HG02852 (cell line): ENCODE results near the gene ERI2.
"Not testable (repeated sequence)": the region's sequence is repeated elsewhere in the genome, so short reads cannot be mapped to it uniquely, and the experiment has no call there.

Experiments
- ATAC-seq: cut with Tn5 transposase; IDR thresholded peaks from one replicate; pipeline ENCODE4 v1.9.1; 2021; ENCODE audit warnings: mild to moderate bottlenecking, moderate library complexity; ENCODE audit not compliant: unreplicated experiment

The ERI2 gene

DNA sequence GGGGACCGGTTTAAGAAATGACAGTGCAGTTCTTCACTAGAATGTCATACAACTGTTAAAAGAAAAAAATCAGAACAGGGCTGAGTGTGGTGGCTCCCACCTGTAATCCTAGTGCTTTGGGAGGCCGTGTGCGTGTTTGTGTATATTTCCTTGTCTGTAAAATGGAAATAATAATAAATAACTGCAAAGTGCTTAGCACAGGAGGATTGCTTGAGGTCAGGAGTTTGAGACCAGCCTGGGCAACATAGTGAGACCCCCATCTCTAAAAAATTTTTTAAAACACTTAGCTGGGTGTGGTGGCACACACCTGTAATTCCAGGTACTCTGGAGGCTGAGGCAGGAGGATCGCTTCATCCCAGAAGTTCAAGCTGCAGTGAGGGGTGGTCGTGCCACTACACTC, 40.0 kb downstream of the ERI2 start:
- ATAC-seq = no peak

DNA sequence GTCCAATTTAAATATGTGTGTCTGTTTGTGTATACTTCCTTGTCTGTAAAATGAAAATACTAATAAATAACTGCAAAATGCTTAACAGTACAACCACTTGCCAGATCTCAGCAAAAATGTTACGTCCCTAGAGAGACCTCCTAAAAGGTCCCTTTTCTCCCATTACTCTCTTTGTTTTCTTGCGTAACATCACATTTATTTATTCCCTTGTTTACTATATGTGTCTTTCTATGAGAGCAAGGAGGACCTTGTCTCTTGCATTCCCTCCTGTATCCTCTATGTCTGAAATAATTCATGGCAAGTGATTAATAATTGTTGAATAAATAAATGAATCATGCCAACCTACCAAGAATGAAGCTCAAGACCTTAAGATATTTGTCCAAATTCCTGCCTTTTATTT, 40.5 kb downstream of the ERI2 start:
- no peak for ATAC-seq

DNA sequence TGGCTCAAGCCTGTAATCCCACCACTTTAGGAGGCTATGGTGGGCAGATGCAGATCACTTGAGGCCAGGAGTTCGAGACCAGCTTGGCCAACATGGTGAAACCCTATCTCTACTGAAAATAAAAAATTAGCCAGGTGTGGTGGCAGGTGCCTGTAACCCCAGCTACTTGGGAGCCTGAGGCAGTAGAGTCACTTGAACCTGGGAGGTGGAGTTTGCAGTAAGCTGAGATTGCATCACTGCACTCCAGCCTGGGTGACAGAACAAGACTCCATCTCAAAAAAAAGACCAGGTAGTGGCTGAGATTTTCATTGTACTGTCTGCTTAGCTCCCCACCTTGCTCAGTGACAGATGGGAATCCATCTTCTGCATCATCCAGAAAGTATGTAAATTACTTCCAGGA, 41.8 kb downstream of the ERI2 start:
- not testable (repeated sequence) for ATAC-seq

GRCh38 chr16:20763461-20764232, 42.6 kb downstream of the ERI2 start, which contains the start of gene ACSM3:
ACSM3 (plus strand) TSS chr16:20764014; CDS start chr16:20770035, 6,021 bp downstream.
- peak; percentile 97 for ATAC-seq

DNA sequence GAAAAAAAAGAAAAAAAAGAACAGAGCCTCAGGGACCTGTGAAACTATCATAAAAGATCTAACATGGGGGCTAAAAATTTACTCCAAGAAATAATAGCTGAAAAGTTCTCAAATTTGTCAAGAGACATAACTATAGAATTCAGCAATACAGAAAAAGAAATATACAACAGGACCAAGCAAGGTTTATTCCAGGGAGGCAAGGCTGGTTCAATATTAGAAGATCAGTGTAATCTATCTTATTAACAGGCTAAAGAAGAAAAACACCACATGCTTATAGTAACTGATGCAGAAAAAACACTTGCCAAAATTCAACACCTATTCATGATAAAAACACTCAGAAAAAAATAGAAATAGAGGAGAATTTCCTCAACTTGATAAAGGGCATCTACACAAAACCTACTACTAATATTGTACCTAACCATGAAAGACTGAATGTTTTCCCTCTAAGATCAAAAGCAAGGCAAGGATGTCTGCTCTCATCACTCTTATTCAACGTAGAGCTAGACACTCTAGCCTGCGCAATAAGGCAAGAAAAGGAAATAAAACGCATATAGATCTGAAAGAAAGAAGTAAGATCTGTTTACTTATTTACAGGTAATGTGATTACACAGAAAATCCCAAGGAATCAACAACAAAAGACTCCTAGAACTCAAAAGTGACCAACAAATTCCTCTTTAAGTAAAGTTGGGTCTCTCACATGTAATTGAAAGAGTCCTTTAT, 43.7 kb downstream of the ERI2 start:
- ATAC-seq = no peak

GRCh38 chr16:20761175-20761574, 45.1 kb downstream of the ERI2 start:
- no peak for ATAC-seq

DNA sequence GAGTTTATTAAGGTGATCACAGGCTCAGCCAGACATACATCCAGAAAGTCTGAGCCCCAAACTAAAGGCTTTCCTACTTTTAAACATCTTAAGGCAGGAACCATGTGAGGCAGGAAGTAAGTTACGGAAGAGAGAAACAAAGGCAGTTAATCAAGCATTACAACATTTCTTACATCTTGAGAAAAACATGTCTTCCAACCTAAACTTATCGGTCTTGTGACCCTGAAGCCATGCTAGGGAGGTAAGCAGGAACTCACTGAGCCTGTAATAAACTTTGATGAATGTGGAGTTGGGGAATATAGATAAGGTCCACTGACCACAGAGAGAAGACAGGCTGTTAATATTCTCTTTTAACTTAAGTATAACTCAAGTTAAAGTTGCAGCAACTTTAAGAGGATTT, 45.9 kb downstream of the ERI2 start:
- no peak for ATAC-seq

GRCh38 chr16:20755799-20756198, 50.5 kb downstream of the ERI2 start:
- ATAC-seq = not testable (repeated sequence)

- no peak for ATAC-seq
These were observed 51.0 kb downstream of the ERI2 start for GRCh38 chr16:20755238-20755637.

- ATAC-seq = no peak
These were observed 52.5 kb downstream of the ERI2 start for GRCh38 chr16:20753727-20754126.

DNA sequence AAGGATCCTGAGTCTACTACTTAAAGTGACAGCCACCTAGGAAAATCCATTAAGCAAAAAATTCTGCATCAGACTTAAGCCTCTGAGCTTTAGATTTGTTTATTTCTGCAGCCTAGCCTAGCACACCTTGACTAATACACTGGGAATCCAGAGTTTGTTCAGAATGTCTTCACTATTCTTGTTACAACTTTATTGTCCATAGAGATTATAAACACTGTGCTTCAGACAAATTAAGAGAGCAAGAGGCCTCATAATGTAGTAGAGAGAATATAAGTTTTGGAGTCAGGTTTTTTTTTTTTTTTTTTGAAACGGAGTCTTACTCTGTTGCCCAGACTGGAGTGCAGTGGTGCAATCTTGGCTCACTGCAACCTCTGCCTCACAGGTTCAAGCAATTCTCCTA, 55.7 kb downstream of the ERI2 start:
- no peak for ATAC-seq

DNA sequence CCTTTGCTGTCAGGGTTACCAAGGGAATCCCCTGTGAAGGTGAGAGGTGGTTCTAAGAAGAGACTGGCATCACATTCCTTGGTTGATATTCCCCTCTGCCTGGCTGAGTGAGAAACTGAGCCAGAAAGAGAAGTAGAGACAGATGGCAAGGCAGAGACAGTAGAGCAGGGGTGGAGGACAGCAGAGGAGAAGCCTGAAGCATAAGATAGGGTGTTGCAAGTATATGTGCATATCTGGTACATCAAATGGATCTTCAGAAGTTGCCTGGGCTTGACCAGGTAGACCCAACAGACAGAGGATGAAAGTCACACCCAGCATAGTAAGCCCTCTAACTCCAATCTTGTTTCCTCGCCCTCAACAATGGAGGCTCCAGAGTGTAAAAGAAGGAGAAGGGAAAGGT, 56.8 kb downstream of the ERI2 start:
- ATAC-seq = no peak

DNA sequence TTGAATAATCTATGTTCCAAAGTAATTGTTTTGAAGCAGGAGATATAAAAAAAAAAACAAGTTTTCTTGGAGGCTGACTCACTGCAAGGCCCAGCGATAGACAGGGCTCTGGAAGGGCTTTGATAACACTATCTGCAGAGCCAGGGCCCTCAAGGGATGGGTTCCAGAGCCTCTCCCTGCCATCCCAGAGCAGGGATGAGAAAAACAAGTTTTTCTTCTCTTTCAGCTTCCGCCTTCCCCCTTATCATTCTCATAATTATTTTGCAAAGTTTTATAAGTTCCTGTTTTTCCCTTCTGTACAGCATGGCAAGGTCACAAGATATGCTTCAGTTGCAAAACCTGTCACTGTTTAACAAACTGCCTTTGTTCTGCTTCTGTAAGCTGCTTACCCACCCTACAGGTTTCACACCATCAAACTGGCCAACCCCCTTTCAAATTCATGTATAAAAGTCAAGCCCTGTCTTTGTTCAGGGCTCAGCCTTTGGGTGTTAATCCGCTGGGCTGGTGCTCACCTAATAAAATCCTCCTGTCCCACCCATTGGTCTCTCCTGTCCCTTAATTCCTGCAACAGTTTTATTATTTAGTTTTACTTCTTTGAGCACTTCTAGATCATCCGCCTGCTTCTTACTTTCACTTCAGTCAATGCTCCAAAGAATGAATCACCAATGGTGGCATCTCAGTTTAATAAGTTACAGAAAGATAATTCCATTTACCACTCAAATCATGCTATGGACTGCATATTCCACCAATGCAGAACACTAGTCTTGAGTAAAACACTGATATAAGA, 59.0 kb downstream of the ERI2 start:
- ATAC-seq = no peak

- no peak for ATAC-seq
These were observed 59.8 kb downstream of the ERI2 start for GRCh38 chr16:20746461-20746860.
